ENCODE measurements around the gene DDX42.

DNA sequence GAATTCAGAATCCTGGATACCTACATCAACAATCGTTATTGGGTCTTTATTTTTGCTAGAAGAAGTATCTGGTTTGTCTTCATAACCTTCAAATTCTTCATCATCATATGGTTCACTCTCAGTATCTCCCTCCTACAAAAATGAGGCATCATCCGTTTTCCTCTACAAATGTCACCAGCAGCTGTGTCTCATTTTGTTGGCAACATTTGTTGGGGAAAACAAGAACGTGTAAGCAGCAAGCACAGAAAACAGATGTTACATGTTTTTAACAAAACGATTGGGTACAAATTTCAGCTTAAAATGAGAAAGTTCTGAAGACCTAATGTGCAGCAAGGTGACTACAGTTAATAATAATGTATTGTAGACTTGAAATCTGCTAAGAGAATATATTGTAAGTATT lies 9.3 kb upstream of the DDX42 start:
- no peak for TF ChIP-seq TEAD2 (CRISPR knock-in tag; IDR thresholded peaks at IDR 0.05)
- TF ChIP-seq, protein P1, sequence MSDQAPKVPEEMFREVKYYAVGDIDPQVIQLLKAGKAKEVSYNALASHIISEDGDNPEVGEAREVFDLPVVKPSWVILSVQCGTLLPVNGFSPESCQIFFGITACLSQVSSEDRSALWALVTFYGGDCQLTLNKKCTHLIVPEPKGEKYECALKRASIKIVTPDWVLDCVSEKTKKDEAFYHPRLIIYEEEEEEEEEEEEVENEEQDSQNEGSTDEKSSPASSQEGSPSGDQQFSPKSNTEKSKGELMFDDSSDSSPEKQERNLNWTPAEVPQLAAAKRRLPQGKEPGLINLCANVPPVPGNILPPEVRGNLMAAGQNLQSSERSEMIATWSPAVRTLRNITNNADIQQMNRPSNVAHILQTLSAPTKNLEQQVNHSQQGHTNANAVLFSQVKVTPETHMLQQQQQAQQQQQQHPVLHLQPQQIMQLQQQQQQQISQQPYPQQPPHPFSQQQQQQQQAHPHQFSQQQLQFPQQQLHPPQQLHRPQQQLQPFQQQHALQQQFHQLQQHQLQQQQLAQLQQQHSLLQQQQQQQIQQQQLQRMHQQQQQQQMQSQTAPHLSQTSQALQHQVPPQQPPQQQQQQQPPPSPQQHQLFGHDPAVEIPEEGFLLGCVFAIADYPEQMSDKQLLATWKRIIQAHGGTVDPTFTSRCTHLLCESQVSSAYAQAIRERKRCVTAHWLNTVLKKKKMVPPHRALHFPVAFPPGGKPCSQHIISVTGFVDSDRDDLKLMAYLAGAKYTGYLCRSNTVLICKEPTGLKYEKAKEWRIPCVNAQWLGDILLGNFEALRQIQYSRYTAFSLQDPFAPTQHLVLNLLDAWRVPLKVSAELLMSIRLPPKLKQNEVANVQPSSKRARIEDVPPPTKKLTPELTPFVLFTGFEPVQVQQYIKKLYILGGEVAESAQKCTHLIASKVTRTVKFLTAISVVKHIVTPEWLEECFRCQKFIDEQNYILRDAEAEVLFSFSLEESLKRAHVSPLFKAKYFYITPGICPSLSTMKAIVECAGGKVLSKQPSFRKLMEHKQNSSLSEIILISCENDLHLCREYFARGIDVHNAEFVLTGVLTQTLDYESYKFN (CRISPR knock-in tag; conservative IDR thresholded peaks at IDR 0.05): no peak
- TF ChIP-seq SMAD9 (CRISPR knock-in tag; IDR thresholded peaks at IDR 0.05): no peak
- no peak for TF ChIP-seq ZNF281 (CRISPR knock-in tag; IDR thresholded peaks at IDR 0.05; ENCODE audit: borderline replicate concordance)
- TF ChIP-seq CHD2 (IDR thresholded peaks at IDR 0.05; ENCODE audit: low read depth, low read length): no peak
- TF ChIP-seq ZBTB33 (CRISPR knock-in tag; IDR thresholded peaks at IDR 0.05): no peak
- no peak for TF ChIP-seq ARNT (IDR thresholded peaks at IDR 0.05)
- TF ChIP-seq BCL6 (CRISPR knock-in tag; IDR thresholded peaks at IDR 0.05): no peak
- TF ChIP-seq, protein P2, sequence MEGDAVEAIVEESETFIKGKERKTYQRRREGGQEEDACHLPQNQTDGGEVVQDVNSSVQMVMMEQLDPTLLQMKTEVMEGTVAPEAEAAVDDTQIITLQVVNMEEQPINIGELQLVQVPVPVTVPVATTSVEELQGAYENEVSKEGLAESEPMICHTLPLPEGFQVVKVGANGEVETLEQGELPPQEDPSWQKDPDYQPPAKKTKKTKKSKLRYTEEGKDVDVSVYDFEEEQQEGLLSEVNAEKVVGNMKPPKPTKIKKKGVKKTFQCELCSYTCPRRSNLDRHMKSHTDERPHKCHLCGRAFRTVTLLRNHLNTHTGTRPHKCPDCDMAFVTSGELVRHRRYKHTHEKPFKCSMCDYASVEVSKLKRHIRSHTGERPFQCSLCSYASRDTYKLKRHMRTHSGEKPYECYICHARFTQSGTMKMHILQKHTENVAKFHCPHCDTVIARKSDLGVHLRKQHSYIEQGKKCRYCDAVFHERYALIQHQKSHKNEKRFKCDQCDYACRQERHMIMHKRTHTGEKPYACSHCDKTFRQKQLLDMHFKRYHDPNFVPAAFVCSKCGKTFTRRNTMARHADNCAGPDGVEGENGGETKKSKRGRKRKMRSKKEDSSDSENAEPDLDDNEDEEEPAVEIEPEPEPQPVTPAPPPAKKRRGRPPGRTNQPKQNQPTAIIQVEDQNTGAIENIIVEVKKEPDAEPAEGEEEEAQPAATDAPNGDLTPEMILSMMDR (CRISPR knock-in tag; IDR thresholded peaks at IDR 0.05): no peak
- TF ChIP-seq POLR2A (IDR thresholded peaks at IDR 0.05; ENCODE audit: insufficient read depth in 1 of 2, low read depth in 2 of 2, low read length in 2 of 2): no peak
- TF ChIP-seq SALL2 (CRISPR knock-in tag; IDR thresholded peaks at IDR 0.05): no peak
- TF ChIP-seq ZBTB21 (CRISPR knock-in tag; IDR thresholded peaks at IDR 0.05): no peak
- no peak for TF ChIP-seq CAMTA2 (CRISPR knock-in tag; IDR thresholded peaks at IDR 0.05; ENCODE audit: borderline replicate concordance)
- TF ChIP-seq, protein P3, sequence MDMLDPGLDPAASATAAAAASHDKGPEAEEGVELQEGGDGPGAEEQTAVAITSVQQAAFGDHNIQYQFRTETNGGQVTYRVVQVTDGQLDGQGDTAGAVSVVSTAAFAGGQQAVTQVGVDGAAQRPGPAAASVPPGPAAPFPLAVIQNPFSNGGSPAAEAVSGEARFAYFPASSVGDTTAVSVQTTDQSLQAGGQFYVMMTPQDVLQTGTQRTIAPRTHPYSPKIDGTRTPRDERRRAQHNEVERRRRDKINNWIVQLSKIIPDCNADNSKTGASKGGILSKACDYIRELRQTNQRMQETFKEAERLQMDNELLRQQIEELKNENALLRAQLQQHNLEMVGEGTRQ (IDR thresholded peaks at IDR 0.05; ENCODE audit: low read depth, low read length): no peak
- TF ChIP-seq, protein P3 (CRISPR knock-in tag; IDR thresholded peaks at IDR 0.05; ENCODE audit: borderline replicate concordance): no peak
